Globus pallidus (tissue), 1 donor: ENCODE data around the gene MSANTD3.
"Not testable (repeated sequence)": the region's sequence is repeated elsewhere in the genome, so short reads cannot be mapped to it uniquely, and the experiment has no call there.

Source experiments
- DNase-seq: peaks from one replicate; pipeline ENCODE4 v3.0.0-alpha.2; 2015; ENCODE audit warnings: low spot score

MSANTD3 gene

GRCh38 chr9:100428871-100429654 lies 2.1 kb downstream of the MSANTD3 start:
- DNase-seq: peak; percentile 16

- no peak for DNase-seq
These were observed 3.5 kb downstream of the MSANTD3 start for GRCh38 chr9:100430286-100430940.

GRCh38 chr9:100431886-100432285 lies 4.9 kb downstream of the MSANTD3 start:
- DNase-seq: no peak

- DNase-seq: no peak
These were observed 5.8 kb downstream of the MSANTD3 start for GRCh38 chr9:100432736-100433135.

- no peak for DNase-seq
These were observed 9.6 kb downstream of the MSANTD3 start for GRCh38 chr9:100436571-100436970.

- peak; percentile 69 for DNase-seq
These were observed 11.2 kb downstream of the MSANTD3 start for GRCh38 chr9:100437860-100438805.

GRCh38 chr9:100440071-100440470 lies 13.1 kb downstream of the MSANTD3 start:
- DNase-seq: no peak

GRCh38 chr9:100440487-100440886 lies 13.5 kb downstream of the MSANTD3 start:
- not testable (repeated sequence) for DNase-seq

- DNase-seq: no peak
These were observed 15.0 kb downstream of the MSANTD3 start for GRCh38 chr9:100441911-100442361.

GRCh38 chr9:100443781-100444768 lies 17.1 kb downstream of the MSANTD3 start:
- DNase-seq: no peak

- peak; percentile 55 for DNase-seq
These were observed 18.4 kb downstream of the MSANTD3 start for GRCh38 chr9:100445161-100445902.

- DNase-seq: no peak
These were observed 19.1 kb downstream of the MSANTD3 start for GRCh38 chr9:100445903-100446549.

- DNase-seq: no peak
These were observed 20.1 kb downstream of the MSANTD3 start for GRCh38 chr9:100447041-100447440.

- DNase-seq: no peak
These were observed 21.3 kb downstream of the MSANTD3 start for GRCh38 chr9:100448266-100448665.

- no peak for DNase-seq
These were observed 22.5 kb downstream of the MSANTD3 start for GRCh38 chr9:100449420-100449819.

GRCh38 chr9:100452894-100453293 lies 26.0 kb downstream of the MSANTD3 start:
- no peak for DNase-seq

- DNase-seq: no peak
These were observed 28.5 kb downstream of the MSANTD3 start for GRCh38 chr9:100455470-100455869.

- DNase-seq: no peak
These were observed 30.6 kb downstream of the MSANTD3 start for GRCh38 chr9:100457517-100457916.

GRCh38 chr9:100459963-100460362 lies 33.0 kb downstream of the MSANTD3 start:
- no peak for DNase-seq

GRCh38 chr9:100465274-100465673 lies 38.3 kb downstream of the MSANTD3 start:
- peak; percentile 83 for DNase-seq
